Heart left ventricle (tissue), 16 donors: ENCODE data around the gene CERS1. TPM values are rescaled to one million over a fixed set of nuclear protein-coding genes. Genes with fewer than 3 reads are reported as not detected.

Source experiments
- ATAC-seq, 4 donors: fragments of 200-7000 bp; cut with Tn5 transposase; one replicate each; pipeline ENCODE4 v1.9.1; 2020 to 2022; ENCODE audit warnings: moderate library complexity in 4 of 4, mild to moderate bottlenecking in 3 of 4, moderate number of reproducible peaks in 1 of 4
- DNase-seq, 5 donors: peaks; one replicate each; pipeline ENCODE4 v3.0.0-alpha.2; 2020
- H3K27ac ChIP-seq, 12 donors: fragments of 200-600 bp; sonication (generic) in 4 of 12; one replicate each; pipeline versions ENCODE4 v1.5.0 to v1.8.0; 2016 to 2022; ENCODE audit warnings: mild to moderate bottlenecking in 2 of 12
- H3K27me3 ChIP-seq, 9 donors: fragments of 200-600 bp; sonication (generic) in 2 of 9; one replicate each; pipeline versions ENCODE4 v1.5.1 to v1.8.0; 2016 to 2022; ENCODE audit warnings: mild to moderate bottlenecking in 3 of 9
- H3K36me3 ChIP-seq, 9 donors: fragments of 200-600 bp; sonication (generic) in 2 of 9; one replicate each; pipeline versions ENCODE4 v1.5.0 to v1.8.0; 2018 to 2022; ENCODE audit warnings: mild to moderate bottlenecking in 2 of 9
- H3K4me1 ChIP-seq, 12 donors: fragments of 200-600 bp; sonication (generic) in 4 of 12; one replicate each; pipeline versions ENCODE4 v1.5.0 to v1.8.0; 2016 to 2022; ENCODE audit warnings: mild to moderate bottlenecking in 3 of 12
- H3K4me3 ChIP-seq, 12 donors: fragments of 200-600 bp; sonication (generic) in 4 of 12; one replicate each; pipeline versions ENCODE4 v1.5.0 to v1.8.0; 2017 to 2022; ENCODE audit warnings: mild to moderate bottlenecking in 9 of 12, moderate library complexity in 4 of 12
- H3K9me3 ChIP-seq, 12 donors: fragments of 200-600 bp; sonication (generic) in 4 of 12; one replicate each; pipeline versions ENCODE4 v1.5.0 to v1.8.0; 2016 to 2022; ENCODE audit warnings: mild to moderate bottlenecking in 1 of 12
- CTCF ChIP-seq, 12 donors: fragments of 200-600 bp; sonication (generic) in 4 of 12; IDR thresholded peaks; one replicate each; pipeline versions ENCODE4 v1.5.0 to v1.8.0; 2018 to 2022; ENCODE audit warnings: antibody characterized with exemption in 12 of 12, mild to moderate bottlenecking in 5 of 12
- POLR2A ChIP-seq, 2 donors: fragments of 450-650 bp; IDR thresholded peaks; one replicate each; pipeline ENCODE4 v1.6.1; 2017; ENCODE audit warnings: antibody characterized with exemption in 2 of 2, mild to moderate bottlenecking in 2 of 2, moderate library complexity in 2 of 2
- WGBS, 4 donors: extraction: QIAGEN DNeasy Blood & Tissue Kit in 2 of 4; methylation state at CpG; one replicate each; pipeline versions ENCODE4 v1.1.5 to v1.1.7; 2013 to 2018; 5-methylcytosine and 5-hydroxymethylcytosine counted together
- intact Hi-C, 10 donors: fragments of 100-400 bp; cut with DNase I; formaldehyde crosslinking; loops; one replicate each; pipeline versions ENCODE4 v1.11.1 to v1.14.2; 2022
- polyA plus RNA-seq, 2 donors: library from polyadenylated mRNA; stranded (reverse); fragments of 200-250 nt; gene quantifications; one replicate each; pipeline ENCODE4 v1.2.3, GENCODE V29; 2013
- total RNA-seq, 9 donors: library from RNA; depleted of rRNA in 2 of 9; stranded (reverse); fragments of >200 nt in 2 of 9; fragmentation: NEBNext Ultra II Directional in 3 of 9; extraction: Animal tissue kit (Norgen Biotek cat#: 25700) in 3 of 9; gene quantifications; one replicate each; pipeline versions ENCODE4 v1.1.0 to v1.2.4, GENCODE V29; 2016 to 2023
- donor health status: ischemic (EF 13 %, LVEDD 7.1; RV severe dilation, severe dysfunction).
- donor health status: healthy with polysubstance abuse.
- donor health status: DM: no; HTN: yes; CAD: no.
- donor health status: DM: no; HTN: no; CAD: no.
- donor health status: ischemic (EF 25% LVEDD 6.9; RV normal size, moderate dysfunction).
- donor health status: ischemic (EF 25% LVEDD 5.7; RV mildly dilated, moderate dysfunction).
- donor health status: healthy.
- donor health status: DM: yes; HTN: yes; CAD: no.
- donor health status: ischemic (EF 35%, LVEDD 5.7; RV mildly dilated, moderate dysfunction).
- donor health status: nonischemic (EF 11% LVEDD 7.7; RV severe dilation, severe dysfunction).
- donor health status: DM: yes; HTN: yes; CAD: no.
- donor health status: PGD.
- donor health status: ischemic (EF 29% LVEDD 5.4; RV normal size, mild dysfunction).
- donor health status: nonischemic (EF 23%, LVEDD 6.1; RV moderate dilation, normal function).

CERS1 gene
- total and polyA plus RNA-seq, 11 donors: 0.21 to 2.1 (median 0.52) TPM

DNA sequence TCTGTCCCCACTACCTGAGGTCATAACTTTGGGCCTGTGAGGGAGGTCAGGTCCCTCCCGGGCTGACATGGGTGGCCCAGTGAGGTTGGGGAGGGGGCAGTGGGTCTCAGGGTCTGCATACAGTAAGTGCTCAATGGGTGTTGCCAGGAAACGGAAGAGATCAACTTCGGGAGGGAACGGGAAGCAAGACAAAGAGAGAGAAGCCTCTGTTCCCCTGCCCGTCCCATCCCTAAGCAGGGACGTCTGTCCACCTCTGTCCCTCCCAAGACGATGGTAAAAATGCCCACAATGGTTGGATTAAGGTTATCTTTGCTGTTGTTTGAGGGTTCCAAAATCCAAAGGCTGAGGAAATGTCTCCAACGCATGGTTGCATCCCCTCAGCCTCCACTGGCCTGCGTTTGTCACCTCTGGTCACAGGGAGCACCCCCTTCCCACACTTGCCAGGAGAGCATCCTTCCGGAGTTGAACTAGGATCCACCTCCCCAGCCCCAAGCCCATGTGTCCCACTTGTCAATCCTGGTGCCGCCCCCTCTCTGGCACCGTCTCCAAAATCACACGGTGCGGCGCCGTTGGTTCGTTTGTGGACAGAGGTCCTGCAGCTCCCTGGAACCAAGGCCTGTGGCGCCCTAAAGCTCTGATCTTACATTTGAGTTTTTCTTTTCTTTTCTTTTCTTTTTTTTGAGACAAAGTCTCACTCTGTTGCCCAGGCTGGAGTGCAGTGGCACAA, 45.8 kb upstream of the CERS1 start:
- DNase-seq (no peak), ATAC-seq (peak in 1 of 4 donors; percentile 13)
- Histone ChIP-seq H3K36me3 (peaks cover 0 to 17% (median 4%) of the 10 kb centered on the region in 9 donors), H3K27me3 (no peaks in the 10 kb centered on the region), H3K4me1 (peaks cover 0 to 23% (median 7%) of the 10 kb centered on the region in 12 donors), H3K9me3 (no peaks in the 10 kb centered on the region), H3K27ac (peak overlapping the region in 2 of 12 donors; percentile 33 to 43), H3K4me3 (peak overlapping the region in 7 of 12 donors; percentile 17 to 89 (median 29))
- 54 to 66% (median 62%) methylated on average over 18 of the region's 18 CpGs for WGBS, 4 donors
- intact Hi-C loops: loop anchor here in 2 of 10 donors (2.0 to 5.0 kb wide), 2 partner anchors 23 to 46 kb away; partner anchors contain the start of genes COPE (in 1 of the 2) and DDX49 (in 1 of the 2)
- peak in 1 of 12 donors; percentile 6 for TF ChIP-seq CTCF (IDR thresholded peaks at IDR 0.05)
- no peak for TF ChIP-seq POLR2A (IDR thresholded peaks at IDR 0.05)

GRCh38 chr19:18940769-18941627, 45.0 kb upstream of the CERS1 start, which contains the start of gene HOMER3:
HOMER3 (minus strand) TSS chr19:18941217; CDS start chr19:18938982, 2,235 bp downstream.
- TF ChIP-seq CTCF (IDR thresholded peaks at IDR 0.05): peak in 7 of 12 donors; percentile 13 to 47 (median 32)
- no peak for TF ChIP-seq POLR2A (IDR thresholded peaks at IDR 0.05)
- DNase-seq (peak; percentile 80 to 92 (median 88)), ATAC-seq (peak; percentile 53 to 91 (median 86))
- peak within 1 kb of the TSS; percentile 56 to 90 (median 76) for H3K4me3 ChIP-seq
- no peaks in the 10 kb centered on the region for H3K27me3 ChIP-seq
- peaks cover 0 to 24% (median 9%) of the 10 kb centered on the region in 9 donors for H3K36me3 ChIP-seq
- WGBS, 4 donors: 1 to 4% (median 2%) methylated on average over 17 to 81 of the region's 81 CpGs
- no peaks in the 10 kb centered on the region for H3K9me3 ChIP-seq
- peaks cover 0 to 23% (median 7%) of the 10 kb centered on the region in 12 donors for H3K4me1 ChIP-seq
- H3K27ac ChIP-seq: peak within 1 kb of the TSS in 10 of 12 donors; percentile 50 to 78 (median 65)
- intact Hi-C loops: loop anchor here in 2 of 10 donors (2.0 to 5.0 kb wide), 2 partner anchors 22 to 46 kb away; partner anchors contain the start of genes COPE (in 1 of the 2) and DDX49 (in 1 of the 2)

GRCh38 chr19:18939922-18940768, 44.2 kb upstream of the CERS1 start:
- TF ChIP-seq CTCF (IDR thresholded peaks at IDR 0.05): no peak
- no peak for TF ChIP-seq POLR2A (IDR thresholded peaks at IDR 0.05)
- intact Hi-C loops: loop anchor here in 2 of 10 donors (2.0 to 5.0 kb wide), 2 partner anchors 21 to 47 kb away; partner anchors contain the start of genes COPE (in 1 of the 2) and DDX49 (in 1 of the 2)
- peak; percentile 35 to 64 (median 56) for ATAC-seq
- Histone ChIP-seq H3K27me3 (no peaks in the 10 kb centered on the region), H3K4me3 (peak overlapping the region; percentile 56 to 90 (median 76)), H3K9me3 (no peaks in the 10 kb centered on the region), H3K36me3 (peaks cover 0 to 32% (median 12%) of the 10 kb centered on the region in 9 donors), H3K4me1 (peaks cover 0 to 23% (median 7%) of the 10 kb centered on the region in 12 donors), H3K27ac (peak overlapping the region in 9 of 12 donors; percentile 50 to 78 (median 66))
- 1% methylated on average over 38 to 47 of the region's 47 CpGs for WGBS, 4 donors
- peak; percentile 55 to 74 (median 56) for DNase-seq
